Erythroblast (primary cell): ENCODE measurements around the gene MYH9.

Experiments used
- DNase-seq, 2 experiments: peaks; one replicate each; lab custom pipeline; 2025; lab: John Stamatoyannopoulos, UW
- GATA1 ChIP-seq: IDR thresholded peaks from 2 replicates; pipeline ENCODE4 v1.6.1; 2011; ENCODE audit warnings: low read depth, mild to moderate bottlenecking, control low read depth, low read length, moderate library complexity
- POLR2A ChIP-seq: IDR thresholded peaks from 2 replicates; pipeline ENCODE4 v1.6.1; 2011; ENCODE audit warnings: mild to moderate bottlenecking, low read length

The MYH9 gene

GRCh38 chr22:36318442-36318841 is 69.3 kb downstream of the MYH9 start:
- DNase-seq = no peak
- TF ChIP-seq GATA1 = no peak
- TF ChIP-seq POLR2A = no peak

- DNase-seq = no peak
- no peak for TF ChIP-seq POLR2A
Observed at GRCh38 chr22:36317658-36318271, 70.0 kb downstream of the MYH9 start.

- TF ChIP-seq POLR2A (no peak), GATA1 (no peak)
- DNase-seq = no peak
Observed at GRCh38 chr22:36316419-36316818, 71.3 kb downstream of the MYH9 start.

- no peak for DNase-seq
- TF ChIP-seq POLR2A (no peak), GATA1 (no peak)
Observed at GRCh38 chr22:36315325-36315724, 72.4 kb downstream of the MYH9 start.

GRCh38 chr22:36311386-36312085 is 76.2 kb downstream of the MYH9 start:
- TF ChIP-seq GATA1 = no peak
- no peak for TF ChIP-seq POLR2A
- DNase-seq = peak in 1 of 2 experiments; percentile 23

GRCh38 chr22:36308880-36309279 is 78.9 kb downstream of the MYH9 start:
- TF ChIP-seq POLR2A (no peak), GATA1 (no peak)
- DNase-seq = no peak

- DNase-seq = no peak
- TF ChIP-seq POLR2A (no peak), GATA1 (no peak)
Observed at GRCh38 chr22:36306227-36306626, 81.5 kb downstream of the MYH9 start.

- DNase-seq = no peak
- TF ChIP-seq GATA1 (no peak), POLR2A (no peak)
Observed at GRCh38 chr22:36305813-36306212, 82.0 kb downstream of the MYH9 start.

GRCh38 chr22:36304429-36304828 is 83.3 kb downstream of the MYH9 start:
- no peak for DNase-seq
- no peak for TF ChIP-seq POLR2A

GRCh38 chr22:36303874-36304273 is 83.9 kb downstream of the MYH9 start:
- TF ChIP-seq POLR2A (no peak), GATA1 (no peak)
- DNase-seq = no peak

- no peak for DNase-seq
- TF ChIP-seq GATA1 = no peak
- no peak for TF ChIP-seq POLR2A
Observed at GRCh38 chr22:36303115-36303467, 84.7 kb downstream of the MYH9 start.

- no peak for TF ChIP-seq POLR2A
- no peak for TF ChIP-seq GATA1
- no peak for DNase-seq
Observed at GRCh38 chr22:36302439-36303114, 85.2 kb downstream of the MYH9 start.

GRCh38 chr22:36301851-36302250 is 85.9 kb downstream of the MYH9 start:
- DNase-seq = no peak

GRCh38 chr22:36301384-36301828 is 86.4 kb downstream of the MYH9 start:
- TF ChIP-seq POLR2A = no peak
- no peak for TF ChIP-seq GATA1
- peak; percentile 71 to 87 for DNase-seq

More at GRCh38 chr22:36301851-36302250, 85.9 kb downstream of the MYH9 start:
- TF ChIP-seq POLR2A (no peak), GATA1 (no peak)
